Activated CD8-positive, alpha-beta T cell treated with anti-CD3 and anti-CD28 coated beads for 36 hours (primary cell): ENCODE data around the gene PAX4. TPM values are rescaled to one million over a fixed set of nuclear protein-coding genes. Genes with fewer than 3 reads are reported as not detected.

Source experiments
- ATAC-seq: fragments of 200-7000 bp; cut with Tn5 transposase; one replicate; pipeline ENCODE4 v1.10.0; 2021; ENCODE audit warnings: mild to moderate bottlenecking, moderate library complexity
- CTCF ChIA-PET: fragments of 350-600 bp; sonication (Branson Sonifier 250); formaldehyde crosslinking; loops from one replicate; lab custom pipeline; 2021; ENCODE audit warnings: antibody characterized with exemption; lab: Charles Lee
- POLR2A ChIA-PET: fragments of 350-600 bp; sonication (Branson Sonifier 250); formaldehyde crosslinking; loops from one replicate; lab custom pipeline; 2021; ENCODE audit warnings: antibody characterized with exemption; lab: Charles Lee
- DNase-seq: peaks from one replicate; pipeline ENCODE4 v3.0.0-alpha.2; 2020
- H3K27ac Mint-ChIP-seq: one replicate; pipeline ENCODE4 v1.8.0; 2021; ENCODE audit warnings: mild to moderate bottlenecking, mixed read lengths
- H3K27me3 Mint-ChIP-seq: one replicate; pipeline ENCODE4 v1.8.0; 2021; ENCODE audit warnings: mixed read lengths
- H3K36me3 Mint-ChIP-seq: one replicate; pipeline ENCODE4 v1.8.0; 2021; ENCODE audit warnings: low read depth, mixed read lengths
- H3K4me1 Mint-ChIP-seq: one replicate; pipeline ENCODE4 v1.8.0; 2021; ENCODE audit warnings: low read depth, mixed read lengths
- H3K4me3 Mint-ChIP-seq: one replicate; pipeline ENCODE4 v1.8.0; 2021; ENCODE audit warnings: mild to moderate bottlenecking, moderate library complexity, mixed read lengths
- H3K9me3 Mint-ChIP-seq: one replicate; pipeline ENCODE4 v1.8.0; 2021; ENCODE audit warnings: mixed read lengths
- CTCF ChIP-seq: fragments of 200-600 bp; IDR thresholded peaks from one replicate; pipeline ENCODE4 v1.8.0; 2022; ENCODE audit warnings: antibody characterized with exemption, mild to moderate bottlenecking
- intact Hi-C: fragments of 100-400 bp; cut with micrococcal nuclease; formaldehyde crosslinking; loops from one replicate; pipeline ENCODE4 v1.10.0; 2022
- total RNA-seq, 2 experiments: library from RNA; stranded (reverse); gene quantifications; one replicate each; pipeline ENCODE4 v1.2.3, GENCODE V29; 2021

The PAX4 gene
- total RNA-seq, 2 experiments from 2014 or later: not detected

GRCh38 chr7:127620406-127621233, 2.7 kb upstream of the PAX4 start:
- peaks cover 40% of the 10 kb centered on the region for H3K27me3 Mint-ChIP-seq

GRCh38 chr7:127619681-127620405, 1.9 kb upstream of the PAX4 start:
- ChIA-PET POLR2A (no interaction called here), CTCF (no interaction called here)
- no peak for TF ChIP-seq CTCF
- ATAC-seq: no peak
- peaks cover 40% of the 10 kb centered on the region for H3K27me3 Mint-ChIP-seq
- no peak for DNase-seq
- H3K4me1 Mint-ChIP-seq: peaks cover 6% of the 10 kb centered on the region
- H3K9me3 Mint-ChIP-seq: no peaks in the 10 kb centered on the region
- no peak overlapping the region for H3K4me3 Mint-ChIP-seq
- no peaks in the 10 kb centered on the region for H3K36me3 Mint-ChIP-seq
- intact Hi-C loops: no loop called here
- H3K27ac Mint-ChIP-seq: no peak overlapping the region

More at GRCh38 chr7:127620406-127621233, 2.7 kb upstream of the PAX4 start:
- POLR2A ChIA-PET: no interaction called here
- Mint-ChIP-seq H3K4me3 (no peak overlapping the region), H3K9me3 (no peaks in the 10 kb centered on the region), H3K4me1 (peaks cover 6% of the 10 kb centered on the region), H3K27ac (no peak overlapping the region), H3K36me3 (no peaks in the 10 kb centered on the region)
- peak; percentile 5 for DNase-seq
- no peak for ATAC-seq
- intact Hi-C loops: no loop called here
- TF ChIP-seq CTCF: no peak
- CTCF ChIA-PET: no interaction called here

- DNase-seq (no peak), ATAC-seq (no peak)
- peaks cover 35% of the 10 kb centered on the region for H3K27me3 Mint-ChIP-seq
- no peak overlapping the region for H3K27ac Mint-ChIP-seq
- intact Hi-C loops: no loop called here
- H3K36me3 Mint-ChIP-seq: no peaks in the 10 kb centered on the region
- ChIA-PET CTCF (interaction anchor here (1.7 kb wide), 1 partner anchor 10 kb away, joined by 6 read pairs; no protein-coding TSS in a partner anchor), POLR2A (no interaction called here)
- no peak for TF ChIP-seq CTCF
- peaks cover 6% of the 10 kb centered on the region for H3K4me1 Mint-ChIP-seq
- H3K9me3 Mint-ChIP-seq: no peaks in the 10 kb centered on the region
- H3K4me3 Mint-ChIP-seq: no peak overlapping the region
These were observed 833 bp upstream of the PAX4 start for GRCh38 chr7:127618775-127619174.

- Mint-ChIP-seq H3K9me3 (no peaks in the 10 kb centered on the region), H3K36me3 (no peaks in the 10 kb centered on the region), H3K4me3 (no peak overlapping the region), H3K27me3 (peaks cover 31% of the 10 kb centered on the region), H3K4me1 (peaks cover 6% of the 10 kb centered on the region), H3K27ac (no peak overlapping the region)
- no peak for TF ChIP-seq CTCF
- intact Hi-C loops: no loop called here
- CTCF ChIA-PET: interaction anchor here (1.0 to 1.3 kb wide), 3 partner anchors 10 to 44 kb away, joined by 3 read pairs; no protein-coding TSS in a partner anchor
- DNase-seq (no peak), ATAC-seq (no peak)
- POLR2A ChIA-PET: no interaction called here
These were observed 1.2 kb downstream of the PAX4 start for GRCh38 chr7:127616724-127617123.

- DNase-seq: no peak
- no peak overlapping the region for H3K4me3 Mint-ChIP-seq
- intact Hi-C loops: no loop called here
- CTCF ChIA-PET: no interaction called here
- no peak for TF ChIP-seq CTCF
- no peak for ATAC-seq
- H3K27ac Mint-ChIP-seq: no peak overlapping the region
- POLR2A ChIA-PET: no interaction called here
- H3K9me3 Mint-ChIP-seq: no peaks in the 10 kb centered on the region
- H3K36me3 Mint-ChIP-seq: no peaks in the 10 kb centered on the region
- no peaks in the 10 kb centered on the region for H3K4me1 Mint-ChIP-seq
- peaks cover 10% of the 10 kb centered on the region for H3K27me3 Mint-ChIP-seq
These were observed 5.7 kb downstream of the PAX4 start for GRCh38 chr7:127612263-127612662.
